Globus pallidus (tissue), 1 donor: Measurements from ENCODE around the gene ALLC.

Experiments used
- DNase-seq: peaks from one replicate; pipeline ENCODE4 v3.0.0-alpha.2; 2015; ENCODE audit warnings: low spot score

ALLC gene

GRCh38 chr2:3751806-3752205, 93.8 kb downstream of the ALLC start:
- no peak for DNase-seq
